Mesenchymal stem cell (in vitro differentiated cells and primary cell): ENCODE data around the gene ZBTB16.

ENCODE experiments used
- DNase-seq: peaks from one replicate; pipeline ENCODE4 v3.0.0-alpha.2; 2013
- H2AFZ ChIP-seq: one replicate; pipeline ENCODE4 v1.6.1; 2013; ENCODE audit warnings: low read depth, mild to moderate bottlenecking, control low read depth, inconsistent platforms, low read length, moderate library complexity
- H2AK5ac ChIP-seq: 2 replicates; pipeline ENCODE4 v1.6.1; 2013; ENCODE audit warnings: low read length, moderate library complexity, mild to moderate bottlenecking, inconsistent platforms; ENCODE audit not compliant: severe bottlenecking
- H2BK120ac ChIP-seq: one replicate; pipeline ENCODE4 v1.6.1; 2013; ENCODE audit warnings: low read depth, mild to moderate bottlenecking, inconsistent platforms, low read length, moderate library complexity
- H2BK12ac ChIP-seq, 2 experiments: one replicate each; pipeline ENCODE4 v1.6.1; 2013; ENCODE audit warnings: inconsistent platforms in 2 of 2, low read length in 2 of 2, mild to moderate bottlenecking in 2 of 2, moderate library complexity in 2 of 2, control low read depth in 1 of 2
- H2BK15ac ChIP-seq: one replicate; pipeline ENCODE4 v1.6.1; 2013; ENCODE audit warnings: mild to moderate bottlenecking, low read depth, inconsistent platforms; ENCODE audit not compliant: poor library complexity, severe bottlenecking
- H2BK5ac ChIP-seq: 2 replicates; pipeline ENCODE4 v1.6.1; 2013; ENCODE audit warnings: low read depth, mild to moderate bottlenecking, low read length, control low read depth, inconsistent platforms; ENCODE audit not compliant: poor library complexity, severe bottlenecking
- H3K14ac ChIP-seq, 2 experiments: one replicate each; pipeline ENCODE4 v1.6.1; 2013; ENCODE audit warnings: inconsistent platforms in 2 of 2, low read length in 2 of 2, control low read depth in 1 of 2, mild to moderate bottlenecking in 1 of 2, moderate library complexity in 1 of 2
- H3K18ac ChIP-seq, 2 experiments: one replicate each; pipeline ENCODE4 v1.6.1; 2013; ENCODE audit warnings: inconsistent platforms in 2 of 2, low read length in 2 of 2, control low read depth in 1 of 2, low read depth in 1 of 2, mild to moderate bottlenecking in 1 of 2
- H3K23ac ChIP-seq, 2 experiments: one replicate each; pipeline ENCODE4 v1.6.1; 2013; ENCODE audit warnings: inconsistent platforms in 2 of 2, low read length in 2 of 2, mild to moderate bottlenecking in 2 of 2, moderate library complexity in 2 of 2, control low read depth in 1 of 2
- H3K27ac ChIP-seq: 2 replicates; pipeline ENCODE4 v1.5.1; 2013; ENCODE audit warnings: mild to moderate bottlenecking, moderate library complexity, low read length, control low read depth, inconsistent platforms; ENCODE audit not compliant: poor library complexity, severe bottlenecking
- H3K27me3 ChIP-seq, 2 experiments: 2 replicates each; pipeline versions ENCODE4 v1.6.1 to v1.7.0; 2013; ENCODE audit warnings: low read length in 2 of 2, mild to moderate bottlenecking in 2 of 2, moderate library complexity in 2 of 2, control low read depth in 1 of 2, inconsistent platforms in 1 of 2; ENCODE audit not compliant: control insufficient read depth in 1 of 2, insufficient read depth in 1 of 2
- H3K36me3 ChIP-seq, 2 experiments: 2 replicates each; pipeline versions ENCODE4 v1.6.1 to v1.7.0; 2013; ENCODE audit warnings: low read length in 2 of 2, control low read depth in 1 of 2, inconsistent platforms in 1 of 2, low read depth in 1 of 2, mild to moderate bottlenecking in 1 of 2; ENCODE audit not compliant: insufficient read depth in 2 of 2, control insufficient read depth in 1 of 2
- H3K4ac ChIP-seq, 2 experiments: one replicate each; pipeline ENCODE4 v1.6.1; 2013; ENCODE audit warnings: inconsistent platforms in 2 of 2, low read length in 2 of 2, mild to moderate bottlenecking in 2 of 2, moderate library complexity in 2 of 2, control low read depth in 1 of 2, low read depth in 1 of 2
- H3K4me1 ChIP-seq: 2 replicates; pipeline ENCODE4 v1.6.1; 2013; ENCODE audit warnings: low read depth, low read length, control low read depth; ENCODE audit not compliant: control insufficient read depth, insufficient read depth
- H3K4me2 ChIP-seq: 2 replicates; pipeline ENCODE4 v1.6.1; 2013; ENCODE audit warnings: low read length, mild to moderate bottlenecking, inconsistent platforms; ENCODE audit not compliant: poor library complexity, severe bottlenecking
- H3K4me3 ChIP-seq, 2 experiments: 2 replicates each; pipeline versions ENCODE4 v1.5.1 to v1.7.0; 2013; ENCODE audit warnings: low read length in 2 of 2, mild to moderate bottlenecking in 2 of 2, control low read depth in 1 of 2, low read depth in 1 of 2; ENCODE audit not compliant: insufficient read depth in 1 of 2
- H3K79me1 ChIP-seq: replicated peaks from 2 replicates; pipeline ENCODE4 v1.6.1; 2013; ENCODE audit warnings: mild to moderate bottlenecking, control low read depth, low read length, inconsistent platforms; ENCODE audit not compliant: poor library complexity, severe bottlenecking
- H3K9ac ChIP-seq: 2 replicates; pipeline ENCODE4 v1.7.0; 2013; ENCODE audit warnings: mild to moderate bottlenecking, low read length, moderate library complexity
- H3K9me3 ChIP-seq: 2 replicates; pipeline ENCODE4 v1.7.0; 2013; ENCODE audit warnings: mild to moderate bottlenecking, low read length; ENCODE audit not compliant: control insufficient read depth
- H4K8ac ChIP-seq: one replicate; pipeline ENCODE4 v1.6.1; 2013; ENCODE audit warnings: inconsistent platforms, mild to moderate bottlenecking, low read length, moderate library complexity
- H4K91ac ChIP-seq: one replicate; pipeline ENCODE4 v1.6.1; 2013; ENCODE audit warnings: mild to moderate bottlenecking, low read length, inconsistent platforms
- WGBS: methylation state at CpG from one replicate; pipeline ENCODE4 v1.1.7; 2013; ENCODE audit warnings: mixed read lengths; 5-methylcytosine and 5-hydroxymethylcytosine counted together

Gene ZBTB16

DNA sequence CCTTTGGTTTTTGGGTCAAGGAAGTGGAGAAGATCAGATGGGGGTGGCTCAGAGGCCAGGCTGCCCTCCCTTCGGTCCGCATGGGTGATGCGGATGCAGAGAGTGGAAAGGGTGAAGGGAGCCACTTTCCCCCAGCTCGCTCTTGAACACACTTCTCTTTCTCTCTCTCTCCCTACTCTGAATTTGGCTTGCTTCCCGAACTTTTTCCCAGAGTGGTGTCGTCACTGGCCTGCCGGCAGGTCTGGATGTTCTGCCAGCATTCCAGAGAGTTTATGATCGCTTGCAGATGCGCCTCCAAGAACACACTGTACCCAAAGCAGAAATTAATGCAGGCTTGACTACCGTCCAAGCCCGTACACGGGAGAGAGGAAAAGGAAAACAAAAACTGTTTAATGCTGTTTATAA lies 103.2 kb downstream of the ZBTB16 start:
- H3K14ac ChIP-seq: no peak overlapping the region
- peak; percentile 99 for DNase-seq
- peak overlapping the region; percentile 87 to 93 for H3K18ac ChIP-seq

DNA sequence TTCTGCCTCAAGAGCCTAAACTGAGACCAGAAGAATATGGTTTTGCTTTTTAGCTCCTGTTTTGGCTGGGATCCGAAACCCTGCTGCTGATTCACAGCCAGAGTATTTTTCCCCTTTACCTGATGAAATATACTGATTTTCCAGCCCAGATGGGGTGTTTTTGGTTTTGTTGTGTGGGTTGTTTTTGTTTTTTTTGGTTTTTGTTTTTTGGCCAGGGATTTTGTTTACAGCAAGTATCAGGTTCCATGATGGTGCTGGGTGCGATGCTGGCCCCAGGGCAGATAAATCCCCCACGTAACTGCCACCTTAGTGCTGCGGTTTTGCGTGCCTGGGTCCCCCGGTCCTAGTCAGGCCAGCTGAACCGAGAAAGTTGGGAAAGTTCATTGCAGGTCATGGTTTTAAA lies 103.7 kb downstream of the ZBTB16 start:
- H3K79me1 ChIP-seq: no peaks in the 10 kb centered on the region
- H3K27ac ChIP-seq: no peak overlapping the region
- peak overlapping the region; percentile 91 to 99 for H3K18ac ChIP-seq
- H2AFZ ChIP-seq: no peak overlapping the region
- H2BK5ac ChIP-seq: no peak overlapping the region
- no peak overlapping the region for H2AK5ac ChIP-seq
- no peaks in the 10 kb centered on the region for H3K9me3 ChIP-seq
- H3K4me3 ChIP-seq: peak overlapping the region in 1 of 2 experiments; percentile 56
- H3K4me2 ChIP-seq: peak overlapping the region; percentile 37
- H4K91ac ChIP-seq: peak overlapping the region; percentile 98
- no peak for DNase-seq
- no peak overlapping the region for H3K23ac ChIP-seq
- H3K9ac ChIP-seq: peak overlapping the region; percentile 57
- H2BK12ac ChIP-seq: peak overlapping the region; percentile 95 to 100
- peak overlapping the region; percentile 95 for H4K8ac ChIP-seq
- H3K36me3 ChIP-seq: no peaks in the 10 kb centered on the region
- H3K4me1 ChIP-seq: peaks cover 17% of the 10 kb centered on the region
- WGBS: 28% methylated on average over 3 of the region's 7 CpGs
- H3K4ac ChIP-seq: peak overlapping the region; percentile 96 to 99
- H2BK120ac ChIP-seq: peak overlapping the region; percentile 94
- peaks cover 63 to 70% of the 10 kb centered on the region in 2 experiments for H3K27me3 ChIP-seq
- peak overlapping the region; percentile 60 for H2BK15ac ChIP-seq
- peak overlapping the region in 1 of 2 experiments; percentile 68 for H3K14ac ChIP-seq

More for the DNA sequence above, 103.2 kb downstream of the ZBTB16 start:
- Histone ChIP-seq H3K79me1 (no peaks in the 10 kb centered on the region), H3K4me3 (peak overlapping the region in 1 of 2 experiments; percentile 43), H2BK5ac (no peak overlapping the region), H3K4me1 (peaks cover 17% of the 10 kb centered on the region), H2BK15ac (no peak overlapping the region), H3K27me3 (peaks cover 63 to 70% of the 10 kb centered on the region in 2 experiments), H4K8ac (peak overlapping the region; percentile 99), H3K9me3 (no peaks in the 10 kb centered on the region), H3K4ac (peak overlapping the region; percentile 82 to 93), H2AFZ (no peak overlapping the region), H3K4me2 (peak overlapping the region; percentile 51), H3K27ac (no peak overlapping the region), H3K9ac (peak overlapping the region; percentile 56), H2BK12ac (peak overlapping the region; percentile 97 to 99), H3K36me3 (no peaks in the 10 kb centered on the region), H3K23ac (no peak overlapping the region), H2AK5ac (no peak overlapping the region), H2BK120ac (peak overlapping the region; percentile 94), H4K91ac (peak overlapping the region; percentile 90)
- 5% methylated on average over 9 of the region's 12 CpGs for WGBS

DNA sequence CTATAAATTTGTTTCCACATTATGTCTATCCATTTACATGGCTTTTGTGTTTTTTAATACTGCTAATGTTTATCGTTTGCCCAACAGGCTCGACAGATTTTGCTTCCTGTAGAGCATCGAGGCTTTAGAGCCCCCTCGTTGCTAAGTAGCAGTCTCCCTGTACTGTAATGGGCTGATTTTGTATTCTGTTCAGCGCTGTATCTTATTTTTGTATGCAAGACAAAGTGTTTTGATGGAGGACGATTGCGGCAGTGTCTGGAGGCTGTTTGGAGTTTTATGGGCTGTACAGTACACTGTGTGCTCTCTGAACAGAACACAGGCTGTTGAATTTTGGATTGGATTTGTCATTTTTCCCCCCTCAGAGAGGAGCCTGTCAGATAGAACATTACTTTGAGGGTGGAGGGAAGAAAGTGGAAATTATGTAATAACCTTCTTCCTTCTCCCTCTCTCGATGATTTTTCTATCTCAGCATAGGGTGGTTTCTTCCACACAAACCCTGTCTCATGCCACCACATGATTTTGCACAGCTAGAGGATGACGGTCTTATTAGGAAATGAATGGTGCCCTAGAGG lies 104.4 kb downstream of the ZBTB16 start:
- Histone ChIP-seq H3K27me3 (peaks cover 63 to 70% of the 10 kb centered on the region in 2 experiments), H2AFZ (no peak overlapping the region), H3K27ac (no peak overlapping the region), H3K36me3 (no peaks in the 10 kb centered on the region), H3K14ac (no peak overlapping the region), H4K8ac (peak overlapping the region; percentile 95), H2BK5ac (no peak overlapping the region), H2BK12ac (peak overlapping the region; percentile 90 to 95), H2BK120ac (peak overlapping the region; percentile 94), H3K4me2 (no peak overlapping the region), H4K91ac (peak overlapping the region; percentile 47), H3K4me3 (no peak overlapping the region), H3K18ac (peak overlapping the region; percentile 80 to 91), H3K4ac (peak overlapping the region; percentile 96 to 99), H2BK15ac (peak overlapping the region; percentile 49), H3K79me1 (no peaks in the 10 kb centered on the region), H3K9me3 (no peaks in the 10 kb centered on the region), H3K9ac (peak overlapping the region; percentile 57), H3K4me1 (peaks cover 17% of the 10 kb centered on the region), H3K23ac (no peak overlapping the region), H2AK5ac (no peak overlapping the region)
- WGBS: 51% methylated on average over 8 of the region's 9 CpGs
- DNase-seq: peak; percentile 39

DNA sequence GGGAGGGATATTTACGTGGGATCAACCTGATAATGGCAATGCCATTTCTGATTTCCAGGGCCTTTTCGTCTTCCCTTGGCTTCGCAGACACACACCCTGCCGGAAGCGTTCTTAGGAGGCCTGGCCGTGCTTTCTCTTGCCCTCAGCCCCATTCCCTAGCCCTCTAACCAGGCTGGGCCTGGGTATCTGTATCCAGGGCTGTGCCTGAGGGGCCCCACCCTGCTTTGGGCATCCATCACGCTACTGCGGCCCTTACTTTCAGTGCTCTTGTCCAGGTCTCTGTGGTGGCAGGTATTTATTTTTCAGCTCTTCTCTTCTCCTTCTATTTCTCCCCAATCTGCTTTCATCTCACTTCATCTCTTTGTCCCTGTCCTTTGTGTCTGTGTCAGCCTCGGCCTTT lies 105.0 kb downstream of the ZBTB16 start:
- WGBS: 96% methylated on average over 9 of the region's 9 CpGs
- peak overlapping the region; percentile 67 to 91 for H3K18ac ChIP-seq
- no peak overlapping the region for H3K23ac ChIP-seq
- H3K9me3 ChIP-seq: no peaks in the 10 kb centered on the region
- no peak overlapping the region for H3K4me3 ChIP-seq
- H3K4me1 ChIP-seq: peaks cover 17% of the 10 kb centered on the region
- H2AFZ ChIP-seq: no peak overlapping the region
- peak overlapping the region; percentile 95 for H2BK12ac ChIP-seq
- no peak overlapping the region for H3K4me2 ChIP-seq
- peak overlapping the region; percentile 97 for H4K91ac ChIP-seq
- H3K79me1 ChIP-seq: no peaks in the 10 kb centered on the region
- H3K14ac ChIP-seq: peak overlapping the region in 1 of 2 experiments; percentile 58
- no peak for DNase-seq
- H2BK5ac ChIP-seq: no peak overlapping the region
- H3K27me3 ChIP-seq: peaks cover 63 to 71% of the 10 kb centered on the region in 2 experiments
- peak overlapping the region; percentile 85 for H4K8ac ChIP-seq
- H3K36me3 ChIP-seq: no peaks in the 10 kb centered on the region
- no peak overlapping the region for H3K9ac ChIP-seq
- H3K27ac ChIP-seq: no peak overlapping the region
- no peak overlapping the region for H2AK5ac ChIP-seq
- peak overlapping the region; percentile 97 for H2BK15ac ChIP-seq
- peak overlapping the region; percentile 72 to 96 for H3K4ac ChIP-seq
- H2BK120ac ChIP-seq: peak overlapping the region; percentile 94
